ENCODE measurements around the gene CD300A. TPM values are rescaled to one million over a fixed set of nuclear protein-coding genes. Genes with fewer than 3 reads are reported as not detected.
A peak's percentile ranks its signal among the peaks of the same experiment; 100 is the strongest.

Gene CD300A
- polyA plus RNA-seq, 1 experiment: not detected

GRCh38 chr17:74453665-74454196, 12.7 kb upstream of the CD300A start:
- Histone ChIP-seq H3K27me3 (ENCODE audit: control insufficient read depth, insufficient read depth, low read length) (no peaks in the 10 kb centered on the region), H3K9me3 (ENCODE audit: control insufficient read depth, insufficient read depth, low read length) (peaks cover 3% of the 10 kb centered on the region; the same call in 1 of the 2 replicates), H3K27ac (ENCODE audit: low read depth, low read length) (no peak overlapping the region), H3K4me3 (ENCODE audit: low read depth, low read length) (no peak overlapping the region)
- no peak for DNase-seq (ENCODE audit: low read depth, low spot score)
- TF ChIP-seq CTCF (IDR thresholded peaks at IDR 0.05; ENCODE audit: low read depth, low read length): no peak
- CTCF ChIA-PET: interaction anchor here (0.6 to 6.1 kb wide), 3 partner anchors 74 to 253 kb away, joined by 3 to 94 read pairs (median 10); no protein-coding TSS in a partner anchor
- POLR2A ChIA-PET: no interaction called here

- H3K9me3 ChIP-seq (ENCODE audit: control insufficient read depth, insufficient read depth, low read length): peaks cover 3% of the 10 kb centered on the region; the same call in 1 of the 2 replicates
- 0 out of 2 replicates have a peak overlapping the region, but pooled peaks have one; percentile 29 for H3K4me3 ChIP-seq (ENCODE audit: low read depth, low read length)
- no peak for TF ChIP-seq CTCF (IDR thresholded peaks at IDR 0.05; ENCODE audit: low read depth, low read length)
- no peaks in the 10 kb centered on the region for H3K27me3 ChIP-seq (ENCODE audit: control insufficient read depth, insufficient read depth, low read length)
- ChIA-PET POLR2A (no interaction called here), CTCF (interaction anchor here (0.6 to 6.1 kb wide), 5 partner anchors 68 to 254 kb away, joined by 3 to 94 read pairs (median 6); partner anchors contain the start of gene GPR142)
- DNase-seq (ENCODE audit: low read depth, low spot score): peak; percentile 4
- no peak overlapping the region for H3K27ac ChIP-seq (ENCODE audit: low read depth, low read length)
These were observed 12.0 kb upstream of the CD300A start for GRCh38 chr17:74454197-74455024.

GRCh38 chr17:74455025-74455545, 11.3 kb upstream of the CD300A start:
- POLR2A ChIA-PET: no interaction called here
- TF ChIP-seq CTCF (IDR thresholded peaks at IDR 0.05; ENCODE audit: low read depth, low read length): no peak
- Histone ChIP-seq H3K27ac (ENCODE audit: low read depth, low read length) (no peak overlapping the region), H3K4me3 (ENCODE audit: low read depth, low read length) (no peak overlapping the region), H3K27me3 (ENCODE audit: control insufficient read depth, insufficient read depth, low read length) (no peaks in the 10 kb centered on the region), H3K9me3 (ENCODE audit: control insufficient read depth, insufficient read depth, low read length) (peaks cover 3% of the 10 kb centered on the region; the same call in 1 of the 2 replicates)
- no peak for DNase-seq (ENCODE audit: low read depth, low spot score)
- CTCF ChIA-PET: interaction anchor here (0.7 to 6.1 kb wide), 7 partner anchors 17 to 255 kb away, joined by 3 to 94 read pairs (median 6); partner anchors contain the start of gene GPR142

GRCh38 chr17:74455821-74456220, 10.6 kb upstream of the CD300A start:
- Histone ChIP-seq H3K27me3 (ENCODE audit: control insufficient read depth, insufficient read depth, low read length) (no peaks in the 10 kb centered on the region), H3K9me3 (ENCODE audit: control insufficient read depth, insufficient read depth, low read length) (peaks cover 3% of the 10 kb centered on the region; the same call in 1 of the 2 replicates), H3K4me3 (ENCODE audit: low read depth, low read length) (no peak overlapping the region), H3K27ac (ENCODE audit: low read depth, low read length) (no peak overlapping the region)
- ChIA-PET POLR2A (interaction anchor here (0.7 kb wide), 1 partner anchor 111 kb away, joined by 6 read pairs; no protein-coding TSS in a partner anchor), CTCF (interaction anchor here (1.0 to 6.1 kb wide), 6 partner anchors 18 to 236 kb away, joined by 3 to 94 read pairs (median 6); partner anchors contain the start of gene GPR142)
- no peak for TF ChIP-seq CTCF (IDR thresholded peaks at IDR 0.05; ENCODE audit: low read depth, low read length)
- no peak for DNase-seq (ENCODE audit: low read depth, low spot score)
